AG04450 (cell line): Measurements from ENCODE around the gene SEPTIN12. TPM values are rescaled to one million over a fixed set of nuclear protein-coding genes. Genes with fewer than 3 reads are reported as not detected.

Experiments
- CTCF ChIA-PET: fragments of 300-600, 350-600 bp; formaldehyde crosslinking; extraction: SDS; loops from one replicate; lab custom pipeline; 2022; ENCODE audit warnings: antibody characterized with exemption, inconsistent platforms; lab: Charles Lee
- POLR2A ChIA-PET: fragments of 350-600 bp; formaldehyde crosslinking; extraction: SDS; loops from one replicate; lab custom pipeline; 2021; ENCODE audit warnings: antibody characterized with exemption, inconsistent platforms; lab: Yijun Ruan, JAX
- DNase-seq: peaks from one replicate; pipeline ENCODE4 v3.0.0-alpha.2; 2011; ENCODE audit warnings: low read depth, low spot score
- H3K27ac ChIP-seq: one replicate; pipeline ENCODE4 v1.5.1; 2012; ENCODE audit warnings: low read depth, low read length, control low read depth
- H3K27me3 ChIP-seq: one replicate; pipeline ENCODE4 v1.6.0; 2012; ENCODE audit warnings: low read length; ENCODE audit not compliant: control insufficient read depth, insufficient read depth
- H3K4me3 ChIP-seq: 2 replicates; pipeline ENCODE4 v1.5.1; 2011; ENCODE audit warnings: mild to moderate bottlenecking, low read depth, low read length, control low read depth
- H3K9me3 ChIP-seq: 2 replicates; pipeline ENCODE4 v1.5.1; 2012; ENCODE audit warnings: low read length; ENCODE audit not compliant: control insufficient read depth, insufficient read depth
- polyA plus RNA-seq: library from polyadenylated mRNA; depleted of rRNA; stranded (reverse); fragments of >200 nt; gene quantifications from 2 replicates; pipeline ENCODE4 v1.2.3, GENCODE V29; 2011
- TF ChIP-seq, protein P1 (sequence below): IDR thresholded peaks from 2 replicates; pipeline ENCODE4 v1.5.1; 2011; ENCODE audit warnings: low read depth, low read length, control low read depth, inconsistent platforms

SEPTIN12 gene
- polyA plus RNA-seq, 1 experiment, result not detected

DNA sequence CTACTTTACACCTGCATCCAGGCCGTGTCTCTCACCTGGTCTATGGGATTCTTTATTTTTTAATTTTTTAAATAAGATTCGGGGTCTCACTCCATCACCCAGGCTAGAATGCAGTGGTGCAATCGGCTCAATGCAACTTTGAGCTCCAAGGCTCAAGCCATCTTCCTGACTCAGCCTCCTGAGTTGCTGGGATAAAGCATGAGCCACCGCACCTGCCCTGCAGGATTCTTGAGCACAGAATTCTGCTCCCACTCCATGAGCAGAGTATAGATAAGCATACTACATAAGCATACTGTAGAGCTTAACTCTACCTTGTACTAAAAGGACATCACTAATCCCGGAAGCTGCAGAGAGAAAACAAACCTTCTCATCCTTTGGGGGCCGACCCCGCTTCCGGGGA lies 43.5 kb upstream of the SEPTIN12 start:
- DNase-seq, result no peak
- POLR2A ChIA-PET, result no interaction called here

DNA sequence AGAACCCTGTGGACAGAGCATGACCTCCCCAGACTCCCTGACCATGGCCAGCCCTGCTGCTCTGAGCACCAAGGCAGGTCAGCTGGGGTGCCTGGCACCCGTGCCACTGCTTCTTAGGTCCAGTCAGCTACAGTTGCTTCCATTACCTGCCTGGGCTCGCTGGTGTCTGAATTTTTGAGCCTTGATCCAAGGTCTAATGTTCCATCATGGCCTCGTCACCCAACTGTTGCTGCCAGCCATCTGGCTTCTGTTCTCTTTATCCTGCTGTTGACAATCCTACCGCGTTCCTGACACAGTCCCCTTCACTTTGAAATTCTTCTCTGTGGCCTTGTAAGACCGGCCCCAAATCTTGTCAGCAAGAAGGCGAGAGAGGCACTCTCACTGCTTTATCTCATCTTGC lies 42.3 kb upstream of the SEPTIN12 start:
- Histone ChIP-seq H3K9me3 (no peaks in the 10 kb centered on the region), H3K4me3 (no peak overlapping the region), H3K27ac (no peak overlapping the region), H3K27me3 (no peaks in the 10 kb centered on the region)
- ChIA-PET POLR2A (no interaction called here), CTCF (interaction anchor here (1.0 kb wide), 1 partner anchor 125 kb away, joined by 4 read pairs; no protein-coding TSS in a partner anchor)
- DNase-seq, result no peak
- TF ChIP-seq, protein P1, sequence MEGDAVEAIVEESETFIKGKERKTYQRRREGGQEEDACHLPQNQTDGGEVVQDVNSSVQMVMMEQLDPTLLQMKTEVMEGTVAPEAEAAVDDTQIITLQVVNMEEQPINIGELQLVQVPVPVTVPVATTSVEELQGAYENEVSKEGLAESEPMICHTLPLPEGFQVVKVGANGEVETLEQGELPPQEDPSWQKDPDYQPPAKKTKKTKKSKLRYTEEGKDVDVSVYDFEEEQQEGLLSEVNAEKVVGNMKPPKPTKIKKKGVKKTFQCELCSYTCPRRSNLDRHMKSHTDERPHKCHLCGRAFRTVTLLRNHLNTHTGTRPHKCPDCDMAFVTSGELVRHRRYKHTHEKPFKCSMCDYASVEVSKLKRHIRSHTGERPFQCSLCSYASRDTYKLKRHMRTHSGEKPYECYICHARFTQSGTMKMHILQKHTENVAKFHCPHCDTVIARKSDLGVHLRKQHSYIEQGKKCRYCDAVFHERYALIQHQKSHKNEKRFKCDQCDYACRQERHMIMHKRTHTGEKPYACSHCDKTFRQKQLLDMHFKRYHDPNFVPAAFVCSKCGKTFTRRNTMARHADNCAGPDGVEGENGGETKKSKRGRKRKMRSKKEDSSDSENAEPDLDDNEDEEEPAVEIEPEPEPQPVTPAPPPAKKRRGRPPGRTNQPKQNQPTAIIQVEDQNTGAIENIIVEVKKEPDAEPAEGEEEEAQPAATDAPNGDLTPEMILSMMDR, result no peak

More for the DNA sequence above, 43.5 kb upstream of the SEPTIN12 start:
- Histone ChIP-seq H3K9me3 (no peaks in the 10 kb centered on the region), H3K4me3 (no peak overlapping the region), H3K27ac (no peak overlapping the region), H3K27me3 (no peaks in the 10 kb centered on the region)
- CTCF ChIA-PET, result no interaction called here
- TF ChIP-seq, protein P1, result no peak

GRCh38 chr16:4828567-4829321 lies 40.6 kb upstream of the SEPTIN12 start:
- CTCF ChIA-PET, result no interaction called here
- DNase-seq, result no peak

DNA sequence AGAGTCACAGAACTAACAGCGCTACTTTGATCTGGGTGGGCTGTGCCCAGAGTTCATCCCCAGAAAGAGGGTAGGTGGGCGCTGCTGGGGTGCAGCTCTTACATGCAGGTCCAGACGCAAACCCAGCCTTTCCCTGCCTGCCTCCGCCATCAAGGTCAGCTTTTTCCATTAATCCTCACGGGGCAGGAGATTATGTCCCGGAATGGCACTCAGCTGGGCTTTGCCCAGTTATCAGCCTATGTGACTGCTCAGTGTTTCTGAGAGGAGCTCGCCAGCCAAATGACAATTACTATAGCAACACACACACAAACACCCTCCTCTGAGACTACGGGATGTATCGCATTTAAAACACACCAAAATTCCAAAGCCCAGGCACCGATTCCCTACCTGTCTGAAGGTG lies 38.8 kb upstream of the SEPTIN12 start:
- DNase-seq, result no peak
- Histone ChIP-seq H3K27ac (no peak overlapping the region), H3K9me3 (no peaks in the 10 kb centered on the region), H3K27me3 (no peaks in the 10 kb centered on the region), H3K4me3 (no peak overlapping the region)
- ChIA-PET CTCF (interaction anchor here (1.2 kb wide), 1 partner anchor 129 kb away, joined by 3 read pairs; no protein-coding TSS in a partner anchor), POLR2A (interaction anchor here (0.7 kb wide), 1 partner anchor 9 kb away, joined by 3 read pairs; no protein-coding TSS in a partner anchor)
- TF ChIP-seq, protein P1, result no peak

More at GRCh38 chr16:4828567-4829321, 40.6 kb upstream of the SEPTIN12 start:
- Histone ChIP-seq H3K27ac (no peak overlapping the region), H3K27me3 (no peaks in the 10 kb centered on the region), H3K9me3 (no peaks in the 10 kb centered on the region), H3K4me3 (no peak overlapping the region)
- TF ChIP-seq, protein P1, result no peak
- POLR2A ChIA-PET, result interaction anchor here (0.5 to 0.6 kb wide), 2 partner anchors 42 to 227 kb away, joined by 5 to 8 read pairs; no protein-coding TSS in a partner anchor

GRCh38 chr16:4826526-4826925 lies 38.4 kb upstream of the SEPTIN12 start:
- TF ChIP-seq, protein P1, result no peak
- POLR2A ChIA-PET, result no interaction called here

More at GRCh38 chr16:4826526-4826925, 38.4 kb upstream of the SEPTIN12 start:
- Histone ChIP-seq H3K4me3 (no peak overlapping the region), H3K27ac (no peak overlapping the region), H3K27me3 (no peaks in the 10 kb centered on the region), H3K9me3 (no peaks in the 10 kb centered on the region)
- DNase-seq, result no peak
- CTCF ChIA-PET, result interaction anchor here (1.2 kb wide), 1 partner anchor 130 kb away, joined by 3 read pairs; no protein-coding TSS in a partner anchor
